T-helper 2 cell treated with Interferon-gamma antibody and Interleukin-4, amounts not matched to agents 5 μg/mL and 100 μg/mL, for 36 hours (primary cell): ENCODE data around the gene ECT2.

Experiments used
- DNase-seq: peaks from one replicate; pipeline ENCODE4 v3.0.0; 2021; ENCODE audit warnings: low spot score
- H3K27ac Mint-ChIP-seq: one replicate; pipeline ENCODE4 v1.8.0; 2021; ENCODE audit warnings: mild to moderate bottlenecking, mixed read lengths
- H3K27me3 Mint-ChIP-seq: one replicate; pipeline ENCODE4 v1.8.0; 2021; ENCODE audit warnings: low read depth, mixed read lengths
- H3K36me3 Mint-ChIP-seq: one replicate; pipeline ENCODE4 v1.8.0; 2021; ENCODE audit warnings: low read depth, mixed read lengths
- H3K4me1 Mint-ChIP-seq: one replicate; pipeline ENCODE4 v1.8.0; 2021; ENCODE audit warnings: low read depth, mixed read lengths
- H3K4me3 Mint-ChIP-seq: one replicate; pipeline ENCODE4 v1.8.0; 2022; ENCODE audit warnings: mild to moderate bottlenecking, moderate library complexity, mixed read lengths
- H3K9me3 Mint-ChIP-seq: one replicate; pipeline ENCODE4 v1.8.0; 2021; ENCODE audit warnings: mixed read lengths

ECT2 gene

GRCh38 chr3:172869784-172870518 lies 119.4 kb downstream of the ECT2 start:
- Mint-ChIP-seq H3K27me3 (no peaks in the 10 kb centered on the region), H3K36me3 (no peaks in the 10 kb centered on the region), H3K4me1 (no peaks in the 10 kb centered on the region), H3K9me3 (no peaks in the 10 kb centered on the region), H3K27ac (no peak overlapping the region), H3K4me3 (no peak overlapping the region)
- DNase-seq: no peak
